Superior temporal gyrus (tissue), 1 donor: ENCODE results near the gene PER2.
"Not testable (repeated sequence)": the region's sequence is repeated elsewhere in the genome, so short reads cannot be mapped to it uniquely, and the experiment has no call there.

Source experiments
- DNase-seq: peaks from one replicate; pipeline ENCODE4 v3.0.0-alpha.2; 2016; ENCODE audit errors: extremely low spot score

The PER2 gene

GRCh38 chr2:238287737-238288649 is at the start of gene PER2:
PER2 (minus strand) TSS chr2:238288610; CDS start chr2:238277936, 10,674 bp downstream.
- DNase-seq = peak; percentile 39

DNA sequence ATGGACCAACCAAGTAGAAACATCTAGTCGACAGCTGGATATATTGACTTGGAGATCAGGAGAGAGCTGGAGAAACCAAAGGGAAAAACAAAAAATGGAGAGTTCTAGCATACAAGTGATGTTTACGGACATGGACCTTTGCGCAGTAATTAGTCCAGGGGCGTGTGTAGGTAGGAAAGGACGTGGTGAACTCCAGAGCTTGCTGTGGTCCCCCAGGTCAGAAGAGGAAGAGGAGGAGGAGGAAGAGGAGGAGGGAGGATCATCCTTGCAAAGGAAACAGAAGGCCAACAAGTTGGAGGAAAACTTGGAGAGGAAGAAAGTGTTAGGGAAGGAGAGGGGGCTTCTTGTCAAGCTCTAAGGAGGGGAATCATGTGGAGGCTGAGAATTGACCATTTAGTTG is 49.4 kb upstream of the PER2 start:
- no peak for DNase-seq

- DNase-seq = no peak
Observed at GRCh38 chr2:238336793-238337444, 48.5 kb upstream of the PER2 start.

DNA sequence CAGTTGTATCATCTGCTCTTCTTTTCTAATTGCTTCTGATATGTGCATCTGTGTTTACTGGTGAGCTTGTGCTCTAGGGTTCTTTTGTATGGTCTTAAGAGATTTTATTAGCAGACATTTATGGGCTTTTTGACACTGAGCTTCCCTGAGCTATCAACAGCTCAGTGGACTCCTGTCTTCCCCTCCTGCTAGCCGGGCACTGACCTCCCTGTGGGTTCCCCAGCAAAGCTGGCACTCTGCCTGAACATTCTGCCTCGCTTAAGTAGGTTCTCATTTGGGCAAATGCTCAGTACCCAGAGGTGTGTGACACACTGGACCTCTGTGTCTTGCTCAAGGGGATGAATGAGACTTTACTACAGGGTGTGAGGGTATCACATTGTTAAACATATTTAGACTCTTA is 47.7 kb upstream of the PER2 start:
- no peak for DNase-seq

DNA sequence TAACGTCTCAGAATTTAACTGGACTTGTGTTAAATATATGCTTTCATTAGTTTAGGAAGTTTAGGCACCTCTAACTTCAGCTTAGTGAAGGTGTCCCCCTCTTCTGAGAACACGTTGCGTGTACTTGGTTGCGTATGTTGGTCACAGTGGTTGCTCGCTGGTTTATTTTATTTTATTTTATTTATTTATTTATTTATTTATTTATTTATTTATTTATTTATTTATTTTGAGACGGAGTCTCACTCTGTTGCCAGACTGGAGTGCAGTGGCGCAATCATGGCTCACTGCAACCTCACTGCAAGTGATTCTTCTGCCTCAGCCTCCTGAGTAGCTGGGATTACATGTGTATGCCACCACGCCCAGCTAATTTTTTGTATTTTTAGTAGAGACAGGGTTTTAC is 47.2 kb upstream of the PER2 start:
- not testable (repeated sequence) for DNase-seq

DNA sequence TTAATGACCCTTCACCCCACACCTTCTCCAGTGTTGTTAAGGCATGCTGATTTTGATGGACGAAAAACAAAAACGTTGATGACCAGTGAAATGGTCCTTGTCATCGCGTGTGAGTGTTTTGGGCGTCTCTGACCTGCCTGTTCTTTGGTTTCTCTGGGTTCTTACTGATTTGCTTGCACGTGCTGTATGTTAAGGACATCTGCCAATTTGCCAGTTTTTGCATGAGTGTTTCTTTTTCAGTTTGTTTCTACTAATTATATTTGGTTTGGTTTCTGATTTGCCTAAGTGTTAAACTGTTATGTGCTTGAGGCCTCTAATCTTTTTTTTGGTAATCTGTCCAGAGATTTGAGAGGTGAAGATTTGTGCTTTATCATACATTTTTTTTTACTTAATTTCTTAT is 46.5 kb upstream of the PER2 start:
- no peak for DNase-seq

GRCh38 chr2:238331916-238332315 is 43.5 kb upstream of the PER2 start:
- DNase-seq = no peak

DNA sequence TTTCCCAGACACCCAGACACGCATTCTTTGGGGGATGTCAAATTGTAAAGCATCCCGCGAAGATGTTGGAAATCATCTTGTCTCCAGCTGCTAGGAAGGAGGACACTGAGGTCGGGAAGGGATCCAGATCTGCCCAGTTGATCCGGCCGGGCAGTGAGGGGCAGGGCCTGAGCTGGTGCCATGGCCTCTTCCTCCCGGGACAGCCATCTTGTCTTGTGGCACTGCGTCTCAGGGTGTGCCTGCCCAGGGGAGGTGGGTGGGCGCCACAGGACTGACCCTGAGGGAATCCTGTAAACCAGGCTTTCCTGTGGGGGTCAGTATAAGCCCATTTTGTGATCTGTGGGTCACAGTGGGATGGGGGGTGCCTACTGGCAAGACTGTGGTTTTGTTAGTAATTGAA is 42.0 kb upstream of the PER2 start:
- no peak for DNase-seq

- no peak for DNase-seq
Observed at GRCh38 chr2:238327751-238328150, 39.3 kb upstream of the PER2 start.

DNA sequence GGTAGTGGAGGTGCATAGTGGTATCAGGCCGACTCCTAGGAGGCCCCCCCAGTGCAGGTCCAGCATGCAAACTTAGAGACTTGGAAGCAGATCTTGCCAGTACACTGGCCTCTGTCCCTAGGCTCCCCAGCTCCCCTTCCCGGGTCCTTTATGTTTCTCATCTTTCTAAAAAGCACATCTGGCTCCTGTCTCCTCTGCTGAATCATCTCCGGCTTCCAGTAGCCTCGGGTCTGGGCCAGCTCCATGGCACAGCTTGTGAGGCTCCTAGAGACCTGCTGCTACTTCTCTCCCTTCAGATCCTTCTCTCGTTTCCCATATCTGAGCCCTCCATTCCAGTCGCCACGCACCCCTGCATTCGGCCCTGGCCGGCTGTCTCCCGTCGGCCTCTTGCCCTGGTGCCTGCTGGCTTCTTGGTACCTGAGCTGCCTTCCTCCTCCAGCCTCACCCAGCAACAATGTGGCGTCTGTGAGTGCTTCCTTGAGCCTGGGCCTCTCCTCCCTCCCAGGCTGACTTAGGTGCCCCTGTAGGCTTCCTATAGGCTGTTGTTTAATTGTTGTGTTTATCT is 38.5 kb upstream of the PER2 start:
- no peak for DNase-seq

- DNase-seq = no peak
Observed at GRCh38 chr2:238325694-238326093, 37.3 kb upstream of the PER2 start.

GRCh38 chr2:238324248-238324647 is 35.8 kb upstream of the PER2 start:
- not testable (repeated sequence) for DNase-seq

GRCh38 chr2:238322001-238322411 is 33.6 kb upstream of the PER2 start:
- DNase-seq = no peak

DNA sequence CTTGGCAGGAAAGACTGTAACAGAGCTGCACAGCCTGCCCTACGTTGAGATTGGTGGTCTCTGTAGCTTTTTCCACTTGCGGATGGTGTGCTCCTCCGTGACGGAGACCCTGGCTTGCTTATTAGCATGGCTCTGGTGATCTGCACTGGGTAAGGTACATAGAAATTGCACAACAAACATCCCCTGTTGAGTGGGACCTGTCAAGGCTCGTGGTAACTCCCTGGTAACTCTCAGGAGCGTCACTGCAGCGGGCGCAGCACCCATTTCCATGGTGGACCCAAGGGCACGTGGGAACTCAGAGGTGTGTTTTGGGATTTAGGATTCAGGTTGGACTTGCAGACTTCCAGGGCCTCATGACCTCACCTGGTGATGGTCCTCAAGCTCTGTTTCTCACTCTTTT is 33.1 kb upstream of the PER2 start:
- no peak for DNase-seq

DNA sequence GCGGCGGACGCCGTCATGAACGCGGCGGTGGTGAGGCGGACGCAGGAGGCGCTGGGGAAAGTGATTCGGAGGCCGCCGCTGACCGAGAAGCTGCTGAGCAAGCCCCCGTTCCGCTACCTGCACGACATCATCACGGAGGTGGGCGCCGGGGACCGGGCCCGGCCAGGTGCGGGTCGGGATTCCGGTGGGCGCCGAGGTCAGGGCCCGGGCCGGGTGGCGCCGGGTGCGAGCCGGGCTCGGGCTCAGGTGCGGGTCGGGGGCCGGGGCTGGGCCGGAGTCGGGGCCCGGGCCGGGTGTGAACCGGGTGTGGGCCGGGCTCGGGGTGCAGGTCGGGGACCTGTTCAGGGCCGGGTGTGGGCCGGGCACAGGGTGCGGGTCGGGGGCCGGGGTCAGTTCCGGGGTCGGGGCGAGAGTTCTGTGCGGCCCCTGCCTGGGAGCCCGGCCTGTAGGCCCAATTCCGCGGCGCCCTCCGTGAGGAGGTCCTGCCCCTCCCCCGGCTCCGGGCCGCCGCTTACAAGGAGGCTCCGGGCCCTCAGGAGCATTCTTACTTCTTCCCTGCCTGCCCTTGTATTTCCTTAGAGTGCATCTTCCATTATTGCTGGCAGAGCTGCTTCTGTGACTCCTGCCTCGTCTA is 32.4 kb upstream of the PER2 start:
- no peak for DNase-seq

DNA sequence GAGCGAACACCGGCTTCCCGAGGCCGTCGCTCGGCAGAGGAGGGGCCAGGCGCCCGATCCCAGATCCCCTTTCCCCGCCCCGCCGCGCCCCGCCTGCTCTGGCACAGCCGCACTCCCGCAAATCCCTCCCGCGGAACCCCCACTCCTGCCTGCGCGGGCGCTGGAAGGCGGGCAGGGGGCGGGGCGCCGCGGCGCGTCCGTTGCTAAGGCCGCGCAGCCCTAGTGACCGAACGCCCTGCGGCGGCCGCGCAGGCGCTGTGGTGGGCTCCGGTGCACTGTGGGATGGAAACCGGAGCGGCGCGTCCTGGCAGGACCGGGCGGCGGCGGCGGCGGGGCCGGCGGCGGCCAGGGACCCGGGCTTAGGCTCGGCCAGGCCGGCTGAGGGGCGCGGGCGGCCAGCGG is 31.8 kb upstream of the PER2 start, which contains the start of gene TRAF3IP1:
Gene TRAF3IP1, plus strand, starts transcription at position 273 of the 402 bp plus-strand sequence. CDS start 145 bp downstream, outside the sequence.
- peak; percentile 85 for DNase-seq

DNA sequence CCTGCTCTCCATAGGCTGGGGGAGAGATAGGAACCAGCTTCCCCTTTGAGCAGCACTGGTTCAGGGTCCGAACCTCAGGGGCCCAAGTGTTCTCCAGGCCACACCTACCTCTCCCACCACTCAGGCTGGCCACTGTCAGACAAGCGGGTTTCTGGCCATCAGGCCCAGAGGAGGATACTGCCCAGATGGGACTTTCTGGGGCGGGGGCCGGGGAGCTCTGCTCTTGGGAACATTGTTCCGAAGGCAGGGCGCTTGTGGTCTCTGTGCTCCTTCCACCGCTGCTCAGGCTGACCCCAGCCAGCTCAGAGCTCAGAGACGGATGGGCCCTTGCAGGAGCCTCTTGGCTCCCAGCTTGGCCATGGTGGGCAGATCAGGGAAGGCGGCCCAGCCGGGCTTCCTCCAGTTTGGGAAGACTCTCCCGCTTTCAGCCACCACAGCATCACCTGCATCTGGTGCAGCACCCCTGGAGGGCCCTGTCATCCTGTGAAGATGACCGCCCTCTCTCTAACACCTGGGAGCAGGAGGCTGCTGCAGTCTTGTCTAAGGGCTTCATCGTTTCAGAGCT is 26.7 kb upstream of the PER2 start:
- no peak for DNase-seq

DNA sequence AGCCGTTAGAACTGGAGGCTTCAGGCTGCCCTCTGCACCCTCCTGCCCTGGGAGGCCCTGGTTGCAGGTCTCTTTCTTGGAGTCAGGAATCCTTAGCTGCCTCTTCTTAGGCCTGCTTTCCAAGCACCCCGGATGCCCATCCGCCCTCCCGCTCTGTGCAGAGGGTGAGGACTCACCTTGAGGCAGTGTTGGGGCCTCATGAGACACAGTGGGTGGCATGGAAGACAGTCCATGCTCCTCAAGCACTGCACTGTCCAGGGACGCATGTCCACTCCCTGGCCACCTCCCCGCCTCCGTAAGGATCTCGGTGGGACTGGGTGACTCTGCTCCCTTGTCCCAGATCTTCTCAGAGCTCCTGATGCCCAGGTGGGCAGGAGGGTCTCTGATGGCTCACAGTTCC is 26.2 kb upstream of the PER2 start:
- DNase-seq = no peak

DNA sequence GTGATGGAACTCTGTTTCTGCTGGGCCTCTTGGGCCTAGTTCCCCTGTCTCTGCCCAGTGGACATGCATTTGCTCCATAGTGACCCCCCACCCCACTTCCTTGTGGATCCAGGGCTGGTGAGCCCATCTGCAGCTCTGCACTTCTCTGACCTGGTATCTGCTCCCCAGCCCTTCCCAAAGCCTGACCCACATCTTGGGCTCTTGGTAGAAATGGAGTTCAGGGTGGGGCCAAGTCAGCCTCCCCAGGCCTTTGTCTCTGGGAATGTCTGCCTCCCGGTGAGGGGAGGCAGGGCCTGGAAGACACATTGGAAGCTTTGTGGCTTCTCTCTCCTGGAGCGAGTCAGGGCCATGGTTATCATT is 25.6 kb upstream of the PER2 start:
- no peak for DNase-seq

- DNase-seq = no peak
Observed at GRCh38 chr2:238313289-238313990, 25.0 kb upstream of the PER2 start.

DNA sequence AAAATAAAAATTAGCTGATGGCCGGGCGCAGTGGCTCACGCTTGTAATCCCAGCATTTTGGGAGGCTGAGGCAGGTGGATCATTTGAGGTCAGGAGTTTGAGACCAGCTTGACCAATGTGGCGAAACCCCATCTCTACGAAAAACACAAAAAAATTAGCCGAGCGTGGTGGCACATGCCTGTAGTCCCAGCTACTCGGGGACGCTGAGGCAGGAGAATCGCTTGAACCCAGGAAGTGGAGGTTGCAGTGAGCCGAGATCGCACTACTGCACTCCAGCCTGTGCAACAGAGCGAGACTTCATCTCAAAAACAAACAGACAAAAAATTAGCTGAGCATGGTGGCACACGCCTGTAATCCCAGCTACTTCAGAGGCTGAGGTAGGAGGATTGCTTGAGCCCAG is 22.3 kb upstream of the PER2 start:
- not testable (repeated sequence) for DNase-seq
